Activated T-helper 1 cell treated with Interleukin-2 at 50 U/mL for 16 hours (primary cell): ENCODE measurements around the gene DCST1.

ENCODE experiments used
- DNase-seq: peaks from one replicate; pipeline ENCODE4 v3.0.0-alpha.2; 2020; ENCODE audit warnings: low read depth

The DCST1 gene

DNA sequence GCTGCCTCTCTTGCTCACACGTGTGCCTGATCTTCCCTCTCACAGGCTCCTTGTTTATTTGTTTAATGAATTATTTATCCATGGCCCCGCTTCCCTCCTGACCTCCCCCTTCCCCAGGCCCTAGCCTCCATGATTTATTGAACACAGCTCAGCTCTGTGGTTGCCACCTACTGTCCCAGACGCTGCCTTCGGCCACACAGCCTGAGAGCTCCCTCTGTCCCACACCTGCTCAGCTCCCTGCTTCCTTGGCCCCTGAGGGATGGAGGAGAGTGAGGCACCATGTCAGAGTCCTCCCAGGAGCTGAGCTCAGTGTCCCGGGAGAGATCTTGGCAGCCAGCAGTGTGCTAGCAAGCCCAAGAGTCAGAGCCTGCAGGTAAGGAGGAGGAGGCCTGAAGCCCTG is 41.9 kb downstream of the DCST1 start:
- no peak for DNase-seq

DNA sequence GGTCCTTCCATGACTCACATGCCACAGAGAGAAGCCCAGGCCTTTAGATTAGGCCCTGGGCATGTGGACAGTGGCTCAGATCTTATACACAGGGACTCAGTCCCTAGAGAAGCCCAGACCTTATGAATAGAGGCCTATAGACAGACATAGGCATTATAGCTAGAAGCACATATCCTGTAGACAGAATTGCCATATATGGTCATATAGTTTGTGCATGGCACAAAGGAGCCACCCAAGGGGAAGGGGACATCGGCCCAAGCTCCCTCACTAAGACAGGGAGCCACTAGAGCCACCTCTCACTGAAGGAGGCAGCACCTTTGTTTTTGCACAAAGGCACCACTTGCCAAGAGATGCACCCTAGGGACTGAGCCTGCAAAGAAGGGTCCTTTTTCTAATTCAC is 42.7 kb downstream of the DCST1 start:
- no peak for DNase-seq

DNA sequence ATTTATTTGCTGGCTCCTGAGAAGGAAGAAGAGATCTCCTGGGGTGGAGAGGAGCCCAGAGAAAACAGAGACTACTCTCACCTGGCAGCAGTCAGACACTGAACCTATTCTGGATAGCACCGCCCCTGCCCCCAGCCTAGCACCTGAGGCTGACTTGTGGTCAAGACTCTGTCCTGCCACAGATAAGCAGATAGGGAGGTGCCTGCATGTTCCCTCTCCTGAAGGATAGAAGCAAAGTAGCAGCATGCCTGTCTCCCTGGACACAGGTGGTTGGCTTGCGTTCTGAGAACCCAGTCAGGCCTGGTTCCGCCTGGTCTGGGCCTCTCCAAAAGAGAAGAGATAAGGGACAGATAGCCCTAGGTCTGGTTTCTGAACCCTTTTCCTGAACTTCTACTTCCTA is 43.7 kb downstream of the DCST1 start:
- DNase-seq, result no peak

GRCh38 chr1:155077758-155078445 is 44.3 kb downstream of the DCST1 start:
- no peak for DNase-seq

- DNase-seq, result peak; percentile 52
Measured at GRCh38 chr1:155078469-155079209, 45.0 kb downstream of the DCST1 start, which contains the start of gene EFNA3. TSS of gene EFNA3 (plus strand) at chr1:155078837. CDS start at chr1:155078942, 105 bp downstream.

- no peak for DNase-seq
Measured at GRCh38 chr1:155079210-155079486, 45.5 kb downstream of the DCST1 start.

DNA sequence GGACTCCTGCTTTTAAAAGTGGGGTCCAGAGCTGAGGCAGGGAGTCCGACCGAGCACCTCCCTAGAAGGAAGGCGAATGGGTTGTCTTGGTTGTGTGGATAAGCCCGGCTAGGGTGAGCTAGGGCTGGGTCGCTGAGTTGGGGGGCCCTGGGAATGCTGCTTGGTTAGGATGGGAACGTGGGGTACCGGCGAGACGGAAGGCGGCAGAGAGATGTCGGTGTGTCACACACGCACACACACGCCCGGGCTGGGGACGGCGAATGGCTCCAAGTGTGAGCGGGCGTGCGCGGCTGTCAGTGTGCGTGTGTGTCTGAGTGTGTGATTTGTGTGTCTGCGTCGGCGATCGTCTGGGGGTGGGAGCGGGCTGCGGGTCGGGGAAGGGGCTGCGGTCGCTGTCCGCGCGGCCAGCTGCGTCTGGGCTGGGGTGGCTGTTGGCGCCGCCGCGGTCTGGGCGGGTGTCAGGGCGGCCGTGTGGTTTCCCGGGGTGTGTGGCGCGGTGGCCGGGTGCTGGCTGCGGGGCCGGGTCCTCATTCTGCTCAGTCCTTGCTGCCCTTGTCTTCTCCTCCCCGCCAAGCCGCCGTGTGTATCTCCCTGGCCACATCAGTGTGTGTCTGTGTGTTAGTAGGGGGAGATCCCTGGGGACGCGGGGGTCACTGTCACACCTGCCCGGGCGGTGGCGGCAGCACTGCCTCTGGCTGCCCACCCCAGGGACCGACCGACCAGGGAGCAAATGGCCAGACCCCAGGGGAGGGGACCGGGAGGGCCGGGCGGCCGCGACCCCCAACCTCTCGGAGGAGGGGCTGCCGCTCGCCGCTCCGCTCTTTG is 46.1 kb downstream of the DCST1 start:
- no peak for DNase-seq

GRCh38 chr1:155080312-155081228 is 46.9 kb downstream of the DCST1 start:
- no peak for DNase-seq

- no peak for DNase-seq
Measured at GRCh38 chr1:155081472-155082300, 48.1 kb downstream of the DCST1 start.

DNA sequence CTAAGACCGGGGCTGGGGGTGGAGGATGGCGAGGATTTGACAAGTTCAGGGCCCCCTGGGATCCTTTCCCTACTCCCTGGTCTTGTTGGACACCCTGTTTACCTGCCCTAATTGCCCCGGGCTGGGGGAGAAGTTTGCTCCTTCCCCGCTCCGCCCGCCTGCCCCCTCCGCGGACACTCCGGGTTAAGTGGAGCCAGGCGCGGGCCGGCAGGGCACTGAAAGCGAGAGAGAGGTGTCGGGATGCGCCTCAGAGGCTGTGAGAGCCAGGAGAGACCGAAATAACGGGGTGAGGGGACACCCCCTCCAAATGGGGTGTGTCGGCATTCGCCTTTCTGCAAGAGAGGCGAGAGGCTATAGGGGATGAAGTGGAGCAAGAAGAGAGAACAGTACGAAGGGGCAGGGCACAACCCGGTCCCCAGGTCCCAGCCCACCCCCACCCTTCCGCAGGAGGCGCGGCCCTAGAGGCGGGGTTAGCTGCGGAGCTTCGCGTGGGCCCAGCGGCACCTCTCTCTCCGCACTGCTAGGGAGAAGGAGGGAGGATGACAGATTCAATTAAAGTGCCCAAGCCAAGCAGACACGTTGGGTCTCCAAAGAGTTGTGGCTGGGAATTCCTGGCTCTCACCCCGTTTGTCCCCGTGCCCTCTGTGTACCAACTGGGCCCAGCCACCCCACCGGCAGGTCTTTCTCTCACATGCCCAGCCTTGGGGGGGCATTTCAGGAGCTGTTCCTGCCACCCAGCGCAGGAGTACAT is 48.9 kb downstream of the DCST1 start:
- DNase-seq, result no peak

DNA sequence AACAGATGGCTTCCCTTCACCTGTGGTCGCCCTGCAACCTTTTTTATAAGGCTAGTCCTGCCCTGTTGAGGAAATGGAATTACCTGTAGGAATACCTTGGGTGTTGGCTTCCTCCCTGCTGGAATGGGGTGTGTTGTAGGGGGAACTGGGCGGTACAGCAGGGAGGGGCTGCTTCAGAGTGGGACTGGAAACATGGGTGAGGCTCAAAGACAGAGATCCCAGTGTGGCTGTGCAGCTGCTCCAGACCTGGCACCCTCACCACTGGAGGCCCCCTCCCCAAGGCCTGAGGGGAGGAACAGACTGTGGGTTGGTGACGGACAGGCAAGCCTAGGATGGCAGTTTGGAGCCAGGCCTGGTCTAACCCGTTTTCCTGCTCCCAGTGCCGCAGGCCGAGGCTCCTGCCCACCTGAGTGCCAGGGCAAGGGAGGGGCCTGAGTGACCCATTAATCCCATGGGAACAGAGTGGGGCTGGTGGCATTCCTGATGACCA is 49.5 kb downstream of the DCST1 start:
- DNase-seq, result no peak

GRCh38 chr1:155083865-155084721 is 50.5 kb downstream of the DCST1 start:
- DNase-seq, result no peak

DNA sequence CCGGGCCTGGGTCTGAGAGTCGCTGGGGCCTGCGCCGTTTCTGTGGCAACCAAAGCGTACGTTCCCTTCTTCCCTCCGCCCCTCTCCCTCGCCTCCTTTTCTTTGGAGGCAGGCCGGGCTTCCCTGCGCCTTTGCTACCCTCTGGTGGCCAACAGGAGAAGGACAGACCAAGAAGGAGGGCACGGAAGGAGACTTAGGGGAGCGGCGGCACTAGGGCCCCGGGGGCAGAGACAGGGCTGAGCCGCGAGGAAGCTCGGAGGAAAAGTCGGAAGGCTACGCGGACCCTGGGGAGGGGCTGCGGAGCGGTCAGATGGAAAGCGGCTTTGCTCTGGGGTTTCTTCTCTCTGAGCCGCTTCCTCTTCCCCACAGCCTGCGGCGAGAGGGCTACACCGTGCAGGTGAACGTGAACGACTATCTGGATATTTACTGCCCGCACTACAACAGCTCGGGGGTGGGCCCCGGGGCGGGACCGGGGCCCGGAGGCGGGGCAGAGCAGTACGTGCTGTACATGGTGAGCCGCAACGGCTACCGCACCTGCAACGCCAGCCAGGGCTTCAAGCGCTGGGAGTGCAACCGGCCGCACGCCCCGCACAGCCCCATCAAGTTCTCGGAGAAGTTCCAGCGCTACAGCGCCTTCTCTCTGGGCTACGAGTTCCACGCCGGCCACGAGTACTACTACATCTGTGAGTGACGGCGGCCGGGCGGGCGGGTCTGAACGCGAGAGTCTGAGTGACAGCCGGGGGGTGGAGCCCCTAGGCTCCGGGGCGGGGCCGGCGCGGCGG is 51.3 kb downstream of the DCST1 start:
- DNase-seq, result peak; percentile 81

DNA sequence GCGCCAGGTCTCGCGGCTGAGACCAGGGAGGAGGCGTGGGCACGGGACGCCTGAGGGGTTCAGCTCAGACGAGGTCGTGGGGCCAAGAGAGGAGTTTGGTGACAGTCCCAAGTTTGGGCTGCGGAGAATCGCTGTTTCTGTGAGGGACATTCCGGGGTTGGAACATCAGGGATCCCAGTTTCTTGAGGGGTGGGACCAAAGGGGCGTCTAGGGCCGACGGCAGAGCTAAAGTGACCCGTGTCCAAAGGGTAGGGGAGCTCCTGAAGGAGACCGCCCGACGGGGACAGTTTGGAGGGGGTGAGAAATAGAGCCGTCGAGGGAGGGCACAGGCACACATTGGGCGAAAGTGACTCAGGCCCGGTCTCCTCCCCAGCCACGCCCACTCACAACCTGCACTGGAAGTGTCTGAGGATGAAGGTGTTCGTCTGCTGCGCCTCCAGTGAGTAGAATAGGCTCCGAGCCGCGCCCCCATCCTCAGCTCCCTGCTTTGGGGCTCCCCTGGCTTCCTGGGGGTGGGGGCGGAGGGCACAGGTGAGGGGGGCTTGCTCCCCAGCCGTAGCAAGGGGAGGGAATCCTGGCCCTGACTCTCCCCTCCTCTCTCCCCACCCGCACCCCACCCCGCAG is 52.0 kb downstream of the DCST1 start:
- peak; percentile 57 for DNase-seq

GRCh38 chr1:155086128-155086741 is 52.6 kb downstream of the DCST1 start:
- peak; percentile 68 for DNase-seq

- no peak for DNase-seq
Measured at GRCh38 chr1:155086856-155087535, 53.4 kb downstream of the DCST1 start.
